HepG2 (cell line): ENCODE measurements around the gene IHH. TPM values are rescaled to one million over a fixed set of nuclear protein-coding genes. Genes with fewer than 3 reads are reported as not detected.

Experiments used
- ZFP37 ChIP-seq: sonication (generic); formaldehyde crosslinking; IDR thresholded peaks from 2 replicates; pipeline ENCODE4 v1.4.0; 2020; ENCODE audit warnings: missing genetic modification reagents, borderline replicate concordance
- ZNF674 ChIP-seq: sonication (generic); formaldehyde crosslinking; IDR thresholded peaks from 2 replicates; pipeline ENCODE4 v1.5.0; 2020; ENCODE audit warnings: low read depth, mild to moderate bottlenecking, missing genetic modification reagents
- polyA plus RNA-seq, 8 experiments: library from polyadenylated mRNA; depleted of rRNA in 3 of 8; stranded (reverse) in 7 of 8; unstranded in 1 of 8; fragments of >200 nt; fragmentation: Illumina TruSeq in 4 of 8; extraction: Trizol in 4 of 8; gene quantifications; 2 replicates each; pipeline versions ENCODE4 v1.2.1 to v1.2.3, GENCODE V29; 2011 to 2016; ENCODE audit warnings: low read depth in 4 of 8, missing spikeins in 1 of 8, mixed read lengths in 1 of 8; ENCODE audit not compliant: insufficient read depth in 1 of 8
- total RNA-seq, 5 experiments: library from RNA; depleted of rRNA; stranded (reverse); fragments of >200 nt; fragmentation: Illumina TruSeq; extraction: Trizol; gene quantifications; 2 replicates each; pipeline ENCODE4 v1.2.3, GENCODE V29; 2016; ENCODE audit warnings: low read depth in 1 of 5
- TF ChIP-seq, protein P1 (sequence below): sonication (generic); formaldehyde crosslinking; IDR thresholded peaks from 2 replicates; pipeline ENCODE4 v1.4.0; 2020; ENCODE audit warnings: missing genetic modification reagents
- TF ChIP-seq, protein P2 (sequence below): sonication (generic); formaldehyde crosslinking; IDR thresholded peaks from 2 replicates; pipeline ENCODE4 v1.5.0; 2020; ENCODE audit warnings: mild to moderate bottlenecking, missing genetic modification reagents, borderline replicate concordance
- TF ChIP-seq, protein P3 (sequence below): sonication (generic); formaldehyde crosslinking; IDR thresholded peaks from 2 replicates; pipeline ENCODE4 v1.8.0; 2022; ENCODE audit warnings: missing genetic modification reagents, mild to moderate bottlenecking, borderline replicate concordance

The IHH gene
- total and polyA plus RNA-seq, 2 of the 13 experiments (the other 11 are each of a cell fraction or from before 2014, with no cell fraction given), result 0.42 TPM; not detected in 1

- TF ChIP-seq, protein P1, sequence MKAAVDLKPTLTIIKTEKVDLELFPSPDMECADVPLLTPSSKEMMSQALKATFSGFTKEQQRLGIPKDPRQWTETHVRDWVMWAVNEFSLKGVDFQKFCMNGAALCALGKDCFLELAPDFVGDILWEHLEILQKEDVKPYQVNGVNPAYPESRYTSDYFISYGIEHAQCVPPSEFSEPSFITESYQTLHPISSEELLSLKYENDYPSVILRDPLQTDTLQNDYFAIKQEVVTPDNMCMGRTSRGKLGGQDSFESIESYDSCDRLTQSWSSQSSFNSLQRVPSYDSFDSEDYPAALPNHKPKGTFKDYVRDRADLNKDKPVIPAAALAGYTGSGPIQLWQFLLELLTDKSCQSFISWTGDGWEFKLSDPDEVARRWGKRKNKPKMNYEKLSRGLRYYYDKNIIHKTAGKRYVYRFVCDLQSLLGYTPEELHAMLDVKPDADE (CRISPR knock-in tag), result 0 out of 2 replicates have a peak, but pooled peaks have one; percentile 17
- no peak for TF ChIP-seq ZNF674
- TF ChIP-seq, protein P2, sequence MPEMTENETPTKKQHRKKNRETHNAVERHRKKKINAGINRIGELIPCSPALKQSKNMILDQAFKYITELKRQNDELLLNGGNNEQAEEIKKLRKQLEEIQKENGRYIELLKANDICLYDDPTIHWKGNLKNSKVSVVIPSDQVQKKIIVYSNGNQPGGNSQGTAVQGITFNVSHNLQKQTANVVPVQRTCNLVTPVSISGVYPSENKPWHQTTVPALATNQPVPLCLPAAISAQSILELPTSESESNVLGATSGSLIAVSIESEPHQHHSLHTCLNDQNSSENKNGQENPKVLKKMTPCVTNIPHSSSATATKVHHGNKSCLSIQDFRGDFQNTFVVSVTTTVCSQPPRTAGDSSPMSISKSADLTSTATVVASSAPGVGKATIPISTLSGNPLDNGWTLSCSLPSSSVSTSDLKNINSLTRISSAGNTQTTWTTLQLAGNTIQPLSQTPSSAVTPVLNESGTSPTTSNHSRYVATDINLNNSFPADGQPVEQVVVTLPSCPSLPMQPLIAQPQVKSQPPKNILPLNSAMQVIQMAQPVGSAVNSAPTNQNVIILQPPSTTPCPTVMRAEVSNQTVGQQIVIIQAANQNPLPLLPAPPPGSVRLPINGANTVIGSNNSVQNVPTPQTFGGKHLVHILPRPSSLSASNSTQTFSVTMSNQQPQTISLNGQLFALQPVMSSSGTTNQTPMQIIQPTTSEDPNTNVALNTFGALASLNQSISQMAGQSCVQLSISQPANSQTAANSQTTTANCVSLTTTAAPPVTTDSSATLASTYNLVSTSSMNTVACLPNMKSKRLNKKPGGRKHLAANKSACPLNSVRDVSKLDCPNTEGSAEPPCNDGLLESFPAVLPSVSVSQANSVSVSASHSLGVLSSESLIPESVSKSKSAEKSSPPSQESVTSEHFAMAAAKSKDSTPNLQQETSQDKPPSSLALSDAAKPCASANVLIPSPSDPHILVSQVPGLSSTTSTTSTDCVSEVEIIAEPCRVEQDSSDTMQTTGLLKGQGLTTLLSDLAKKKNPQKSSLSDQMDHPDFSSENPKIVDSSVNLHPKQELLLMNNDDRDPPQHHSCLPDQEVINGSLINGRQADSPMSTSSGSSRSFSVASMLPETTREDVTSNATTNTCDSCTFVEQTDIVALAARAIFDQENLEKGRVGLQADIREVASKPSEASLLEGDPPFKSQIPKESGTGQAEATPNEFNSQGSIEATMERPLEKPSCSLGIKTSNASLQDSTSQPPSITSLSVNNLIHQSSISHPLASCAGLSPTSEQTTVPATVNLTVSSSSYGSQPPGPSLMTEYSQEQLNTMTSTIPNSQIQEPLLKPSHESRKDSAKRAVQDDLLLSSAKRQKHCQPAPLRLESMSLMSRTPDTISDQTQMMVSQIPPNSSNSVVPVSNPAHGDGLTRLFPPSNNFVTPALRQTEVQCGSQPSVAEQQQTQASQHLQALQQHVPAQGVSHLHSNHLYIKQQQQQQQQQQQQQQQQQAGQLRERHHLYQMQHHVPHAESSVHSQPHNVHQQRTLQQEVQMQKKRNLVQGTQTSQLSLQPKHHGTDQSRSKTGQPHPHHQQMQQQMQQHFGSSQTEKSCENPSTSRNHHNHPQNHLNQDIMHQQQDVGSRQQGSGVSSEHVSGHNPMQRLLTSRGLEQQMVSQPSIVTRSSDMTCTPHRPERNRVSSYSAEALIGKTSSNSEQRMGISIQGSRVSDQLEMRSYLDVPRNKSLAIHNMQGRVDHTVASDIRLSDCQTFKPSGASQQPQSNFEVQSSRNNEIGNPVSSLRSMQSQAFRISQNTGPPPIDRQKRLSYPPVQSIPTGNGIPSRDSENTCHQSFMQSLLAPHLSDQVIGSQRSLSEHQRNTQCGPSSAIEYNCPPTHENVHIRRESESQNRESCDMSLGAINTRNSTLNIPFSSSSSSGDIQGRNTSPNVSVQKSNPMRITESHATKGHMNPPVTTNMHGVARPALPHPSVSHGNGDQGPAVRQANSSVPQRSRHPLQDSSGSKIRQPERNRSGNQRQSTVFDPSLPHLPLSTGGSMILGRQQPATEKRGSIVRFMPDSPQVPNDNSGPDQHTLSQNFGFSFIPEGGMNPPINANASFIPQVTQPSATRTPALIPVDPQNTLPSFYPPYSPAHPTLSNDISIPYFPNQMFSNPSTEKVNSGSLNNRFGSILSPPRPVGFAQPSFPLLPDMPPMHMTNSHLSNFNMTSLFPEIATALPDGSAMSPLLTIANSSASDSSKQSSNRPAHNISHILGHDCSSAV (CRISPR knock-in tag), result no peak
- TF ChIP-seq, protein P3, sequence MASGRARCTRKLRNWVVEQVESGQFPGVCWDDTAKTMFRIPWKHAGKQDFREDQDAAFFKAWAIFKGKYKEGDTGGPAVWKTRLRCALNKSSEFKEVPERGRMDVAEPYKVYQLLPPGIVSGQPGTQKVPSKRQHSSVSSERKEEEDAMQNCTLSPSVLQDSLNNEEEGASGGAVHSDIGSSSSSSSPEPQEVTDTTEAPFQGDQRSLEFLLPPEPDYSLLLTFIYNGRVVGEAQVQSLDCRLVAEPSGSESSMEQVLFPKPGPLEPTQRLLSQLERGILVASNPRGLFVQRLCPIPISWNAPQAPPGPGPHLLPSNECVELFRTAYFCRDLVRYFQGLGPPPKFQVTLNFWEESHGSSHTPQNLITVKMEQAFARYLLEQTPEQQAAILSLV (CRISPR knock-in tag), result no peak
- no peak for TF ChIP-seq ZFP37 (CRISPR knock-in tag)
Measured at GRCh38 chr2:219058541-219059374, 2.0 kb downstream of the IHH start (continued).
